Neural cell (in vitro differentiated cells): ENCODE results near the gene TRAPPC4.

Experiments
- CTCF ChIP-seq: fragments of 450-650 bp; IDR thresholded peaks from 2 replicates; pipeline ENCODE4 v1.5.1; 2014; ENCODE audit warnings: antibody characterized with exemption, mild to moderate bottlenecking, moderate library complexity; ENCODE audit not compliant: poor library complexity, severe bottlenecking
- POLR2AphosphoS5 ChIP-seq: IDR thresholded peaks from 2 replicates; pipeline ENCODE4 v1.6.1; 2012

- TF ChIP-seq CTCF (no peak), POLR2AphosphoS5 (no peak)
Measured at GRCh38 chr11:119026970-119027369, 8.4 kb downstream of the TRAPPC4 start.
